HEK293 (cell line): Measurements from ENCODE around the gene SECTM1.

Experiments
- CTCF ChIA-PET: fragments of 350-600 bp; formaldehyde crosslinking; extraction: SDS; loops from one replicate; lab custom pipeline; 2021; ENCODE audit warnings: antibody characterized with exemption; lab: Yijun Ruan, JAX
- POLR2A ChIA-PET: fragments of 300-600 bp; formaldehyde crosslinking; extraction: SDS; loops from one replicate; lab custom pipeline; 2020; ENCODE audit warnings: antibody characterized with exemption, inconsistent platforms; lab: Yijun Ruan, JAX
- H3K27ac ChIP-seq: fragments of 200-500 bp; sonication (Bioruptor generic); 2 replicates; pipeline ENCODE4 v1.5.1; 2014; ENCODE audit warnings: low read depth, low read length, control low read depth, inconsistent platforms; ENCODE audit errors: extremely low read depth
- H3K36me3 ChIP-seq, 2 experiments: fragments of 200-500 bp in 1 of 2; sonication (Bioruptor generic) in 1 of 2; 1 replicate in 1 of 2; 2 replicates in 1 of 2; pipeline ENCODE4 v1.5.1; 2014 to 2017; ENCODE audit warnings: inconsistent platforms in 2 of 2, low read length in 2 of 2; ENCODE audit not compliant: control insufficient read depth in 2 of 2, insufficient read depth in 1 of 2
- H3K4me1 ChIP-seq: fragments of 200-500 bp; sonication (Bioruptor generic); 2 replicates; pipeline ENCODE4 v1.5.1; 2014; ENCODE audit warnings: mild to moderate bottlenecking, low read length, inconsistent platforms; ENCODE audit not compliant: control insufficient read depth, insufficient read depth
- H3K4me3 ChIP-seq: 2 replicates; pipeline ENCODE4 v1.5.1; 2011; ENCODE audit warnings: low read depth, mild to moderate bottlenecking, control low read depth, low read length, moderate library complexity
- H3K9me3 ChIP-seq: fragments of 200-500 bp; sonication (Bioruptor generic); 2 replicates; pipeline ENCODE4 v1.5.1; 2014; ENCODE audit warnings: low read depth, low read length, inconsistent platforms; ENCODE audit not compliant: control insufficient read depth, insufficient read depth
- ATF2 ChIP-seq: fragments of 450-650 bp; formaldehyde crosslinking; IDR thresholded peaks from 2 replicates; pipeline ENCODE4 v1.5.1; 2016; ENCODE audit warnings: missing biosample characterization, missing genetic modification characterization, low read depth
- BCL6B ChIP-seq: fragments of 450-650 bp; formaldehyde crosslinking; IDR thresholded peaks from 2 replicates; pipeline ENCODE4 v1.5.1; 2017; ENCODE audit warnings: missing biosample characterization, missing genetic modification characterization
- GLIS1 ChIP-seq: fragments of 450-650 bp; formaldehyde crosslinking; IDR thresholded peaks from 2 replicates; pipeline ENCODE4 v1.5.1; 2016; ENCODE audit warnings: missing biosample characterization, missing genetic modification characterization
- WT1 ChIP-seq: fragments of 450-650 bp; formaldehyde crosslinking; IDR thresholded peaks from 2 replicates; pipeline ENCODE4 v1.5.1; 2016; ENCODE audit warnings: missing biosample characterization, missing genetic modification characterization
- ZBTB21 ChIP-seq: fragments of 450-650 bp; formaldehyde crosslinking; IDR thresholded peaks from 2 replicates; pipeline ENCODE4 v1.5.1; 2017; ENCODE audit warnings: missing biosample characterization, missing genetic modification characterization
- ZFP3 ChIP-seq: fragments of 450-650 bp; formaldehyde crosslinking; IDR thresholded peaks from 2 replicates; pipeline ENCODE4 v1.5.1; 2016; ENCODE audit warnings: low read depth, missing biosample characterization, missing genetic modification characterization
- ZNF140 ChIP-seq: fragments of 450-650 bp; formaldehyde crosslinking; IDR thresholded peaks from 2 replicates; pipeline ENCODE4 v1.5.1; 2016; ENCODE audit warnings: missing biosample characterization, missing genetic modification characterization
- ZNF211 ChIP-seq: fragments of 450-650 bp; formaldehyde crosslinking; IDR thresholded peaks from 2 replicates; pipeline ENCODE4 v1.5.1; 2016; ENCODE audit warnings: low read depth, missing biosample characterization, missing genetic modification characterization
- ZNF266 ChIP-seq: fragments of 450-650 bp; formaldehyde crosslinking; IDR thresholded peaks from 2 replicates; pipeline ENCODE4 v1.5.1; 2016; ENCODE audit warnings: missing biosample characterization, missing genetic modification characterization, low read depth
- ZNF433 ChIP-seq: fragments of 450-650 bp; formaldehyde crosslinking; IDR thresholded peaks from 2 replicates; pipeline ENCODE4 v1.5.1; 2016; ENCODE audit warnings: missing biosample characterization, missing genetic modification characterization, low read depth
- ZNF596 ChIP-seq: fragments of 450-650 bp; IDR thresholded peaks from 2 replicates; pipeline ENCODE4 v1.5.0; 2018; ENCODE audit warnings: missing biosample characterization, mild to moderate bottlenecking, missing genetic modification characterization, moderate library complexity
- ZNF621 ChIP-seq: fragments of 450-650 bp; formaldehyde crosslinking; IDR thresholded peaks from 2 replicates; pipeline ENCODE4 v1.5.1; 2017; ENCODE audit warnings: missing biosample characterization, missing genetic modification characterization
- ZNF677 ChIP-seq: fragments of 450-650 bp; IDR thresholded peaks from 2 replicates; pipeline ENCODE4 v1.5.0; 2018; ENCODE audit warnings: missing biosample characterization, mild to moderate bottlenecking, missing genetic modification characterization, moderate library complexity
- ZNF785 ChIP-seq: fragments of 450-650 bp; formaldehyde crosslinking; IDR thresholded peaks from 2 replicates; pipeline ENCODE4 v1.5.1; 2016; ENCODE audit warnings: missing biosample characterization, missing genetic modification characterization
- TF ChIP-seq, protein P1 (sequence below): fragments of 450-650 bp; formaldehyde crosslinking; IDR thresholded peaks from 2 replicates; pipeline ENCODE4 v1.5.1; 2016; ENCODE audit warnings: missing biosample characterization, missing genetic modification characterization, borderline replicate concordance
- TF ChIP-seq, protein P2 (sequence below): fragments of 450-650 bp; formaldehyde crosslinking; IDR thresholded peaks from 2 replicates; pipeline ENCODE4 v1.5.1; 2016; ENCODE audit warnings: missing biosample characterization, missing genetic modification characterization
- TF ChIP-seq, protein P3 (sequence below): IDR thresholded peaks from 2 replicates; pipeline ENCODE4 v1.6.1; 2011; ENCODE audit warnings: mild to moderate bottlenecking, low read depth, low read length, borderline replicate concordance

The SECTM1 gene

GRCh38 chr17:82310877-82311276, 22.7 kb downstream of the SECTM1 start (continued):
- TF ChIP-seq, protein P1, sequence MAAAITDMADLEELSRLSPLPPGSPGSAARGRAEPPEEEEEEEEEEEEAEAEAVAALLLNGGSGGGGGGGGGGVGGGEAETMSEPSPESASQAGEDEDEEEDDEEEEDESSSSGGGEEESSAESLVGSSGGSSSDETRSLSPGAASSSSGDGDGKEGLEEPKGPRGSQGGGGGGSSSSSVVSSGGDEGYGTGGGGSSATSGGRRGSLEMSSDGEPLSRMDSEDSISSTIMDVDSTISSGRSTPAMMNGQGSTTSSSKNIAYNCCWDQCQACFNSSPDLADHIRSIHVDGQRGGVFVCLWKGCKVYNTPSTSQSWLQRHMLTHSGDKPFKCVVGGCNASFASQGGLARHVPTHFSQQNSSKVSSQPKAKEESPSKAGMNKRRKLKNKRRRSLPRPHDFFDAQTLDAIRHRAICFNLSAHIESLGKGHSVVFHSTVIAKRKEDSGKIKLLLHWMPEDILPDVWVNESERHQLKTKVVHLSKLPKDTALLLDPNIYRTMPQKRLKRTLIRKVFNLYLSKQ (tag by site-specific recombination): no peak

GRCh38 chr17:82309656-82310570, 23.7 kb downstream of the SECTM1 start:
- ChIA-PET POLR2A (interaction anchor here (1.2 kb wide), 1 partner anchor 12 kb away, joined by 3 read pairs; no protein-coding TSS in a partner anchor), CTCF (interaction anchor here (0.7 to 1.0 kb wide), 6 partner anchors 8 to 269 kb away, joined by 3 to 6 read pairs (median 3); no protein-coding TSS in a partner anchor)
- H3K27ac ChIP-seq: no peak overlapping the region
- no peak overlapping the region for H3K4me3 ChIP-seq
- H3K36me3 ChIP-seq: no peaks in the 10 kb centered on the region
- H3K9me3 ChIP-seq: no peaks in the 10 kb centered on the region
- TF ChIP-seq, protein P2, sequence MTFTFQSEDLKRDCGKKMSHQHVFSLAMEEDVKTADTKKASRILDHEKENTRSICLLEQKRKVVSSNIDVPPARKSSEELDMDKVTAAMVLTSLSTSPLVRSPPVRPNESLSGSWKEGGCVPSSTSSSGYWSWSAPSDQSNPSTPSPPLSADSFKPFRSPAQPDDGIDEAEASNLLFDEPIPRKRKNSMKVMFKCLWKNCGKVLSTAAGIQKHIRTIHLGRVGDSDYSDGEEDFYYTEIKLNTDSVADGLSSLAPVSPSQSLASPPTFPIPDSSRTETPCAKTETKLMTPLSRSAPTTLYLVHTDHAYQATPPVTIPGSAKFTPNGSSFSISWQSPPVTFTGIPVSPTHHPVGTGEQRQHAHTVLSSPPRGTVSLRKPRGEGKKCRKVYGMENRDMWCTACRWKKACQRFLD (tag by site-specific recombination): no peak
- TF ChIP-seq ZFP3 (no peak), ZNF621 (tag by site-specific recombination) (no peak), WT1 (no peak), BCL6B (no peak), ZNF433 (no peak), ZNF266 (tag by site-specific recombination) (no peak), GLIS1 (tag by site-specific recombination) (no peak), ZBTB21 (tag by site-specific recombination) (no peak), ZNF211 (tag by site-specific recombination) (no peak), ZNF677 (tag by site-specific recombination) (no peak), ZNF140 (tag by site-specific recombination) (no peak), ZNF785 (tag by site-specific recombination) (no peak), ZNF596 (tag by site-specific recombination) (no peak), ATF2 (tag by site-specific recombination) (no peak)
- TF ChIP-seq, protein P3, sequence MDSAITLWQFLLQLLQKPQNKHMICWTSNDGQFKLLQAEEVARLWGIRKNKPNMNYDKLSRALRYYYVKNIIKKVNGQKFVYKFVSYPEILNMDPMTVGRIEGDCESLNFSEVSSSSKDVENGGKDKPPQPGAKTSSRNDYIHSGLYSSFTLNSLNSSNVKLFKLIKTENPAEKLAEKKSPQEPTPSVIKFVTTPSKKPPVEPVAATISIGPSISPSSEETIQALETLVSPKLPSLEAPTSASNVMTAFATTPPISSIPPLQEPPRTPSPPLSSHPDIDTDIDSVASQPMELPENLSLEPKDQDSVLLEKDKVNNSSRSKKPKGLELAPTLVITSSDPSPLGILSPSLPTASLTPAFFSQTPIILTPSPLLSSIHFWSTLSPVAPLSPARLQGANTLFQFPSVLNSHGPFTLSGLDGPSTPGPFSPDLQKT: no peak
- no peaks in the 10 kb centered on the region for H3K4me1 ChIP-seq
